ENCODE results near the gene LCOR.
A peak's percentile ranks its signal among the peaks of the same experiment; 100 is the strongest.

LCOR gene

DNA sequence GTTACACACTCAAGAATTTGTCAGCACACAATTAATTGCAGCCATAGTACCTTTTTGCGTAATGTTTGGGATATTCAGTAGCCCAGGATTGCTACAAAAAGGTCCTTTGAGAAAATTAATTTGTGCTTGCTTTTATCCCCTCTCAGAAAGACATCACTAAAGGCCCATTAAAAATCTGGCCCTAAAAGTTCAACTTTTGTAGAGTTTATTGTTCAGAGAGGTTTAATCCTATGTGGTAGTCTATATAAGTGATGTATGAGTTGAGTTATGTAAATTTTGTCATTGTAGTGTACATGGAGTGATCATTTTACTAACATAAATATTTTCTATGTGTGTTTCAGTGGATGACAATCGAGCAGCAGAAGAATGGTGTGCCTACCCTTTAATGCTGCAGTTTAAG is 126.0 kb downstream of the LCOR start:
- TF ChIP-seq, protein P1, sequence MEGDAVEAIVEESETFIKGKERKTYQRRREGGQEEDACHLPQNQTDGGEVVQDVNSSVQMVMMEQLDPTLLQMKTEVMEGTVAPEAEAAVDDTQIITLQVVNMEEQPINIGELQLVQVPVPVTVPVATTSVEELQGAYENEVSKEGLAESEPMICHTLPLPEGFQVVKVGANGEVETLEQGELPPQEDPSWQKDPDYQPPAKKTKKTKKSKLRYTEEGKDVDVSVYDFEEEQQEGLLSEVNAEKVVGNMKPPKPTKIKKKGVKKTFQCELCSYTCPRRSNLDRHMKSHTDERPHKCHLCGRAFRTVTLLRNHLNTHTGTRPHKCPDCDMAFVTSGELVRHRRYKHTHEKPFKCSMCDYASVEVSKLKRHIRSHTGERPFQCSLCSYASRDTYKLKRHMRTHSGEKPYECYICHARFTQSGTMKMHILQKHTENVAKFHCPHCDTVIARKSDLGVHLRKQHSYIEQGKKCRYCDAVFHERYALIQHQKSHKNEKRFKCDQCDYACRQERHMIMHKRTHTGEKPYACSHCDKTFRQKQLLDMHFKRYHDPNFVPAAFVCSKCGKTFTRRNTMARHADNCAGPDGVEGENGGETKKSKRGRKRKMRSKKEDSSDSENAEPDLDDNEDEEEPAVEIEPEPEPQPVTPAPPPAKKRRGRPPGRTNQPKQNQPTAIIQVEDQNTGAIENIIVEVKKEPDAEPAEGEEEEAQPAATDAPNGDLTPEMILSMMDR (IDR thresholded peaks at IDR 0.05; ENCODE audit: insufficient read depth, missing control alignments), result no peak
- no peak for DNase-seq (ENCODE audit: insufficient read length, low spot score)
- no peak for FAIRE-seq

DNA sequence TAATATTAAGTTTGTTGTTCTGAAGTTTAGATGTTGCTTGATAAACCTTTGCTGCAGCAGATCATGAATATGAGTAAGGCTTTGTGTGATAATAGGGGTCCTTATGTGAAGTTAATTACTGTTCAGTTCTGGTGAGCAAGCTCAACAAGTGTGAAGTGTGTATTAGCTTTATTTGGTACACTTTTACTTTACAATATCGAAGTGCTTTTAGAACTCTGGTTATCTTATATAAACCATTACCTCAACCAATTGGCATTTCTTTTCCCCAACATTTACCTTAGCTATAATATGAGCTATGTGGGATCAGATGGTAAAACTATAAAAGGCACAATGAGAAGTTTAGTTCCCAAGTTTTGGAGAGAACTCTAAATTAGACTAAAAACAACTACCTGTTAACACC is 127.6 kb downstream of the LCOR start:
- DNase-seq (ENCODE audit: insufficient read length, low spot score) (no peak), FAIRE-seq (peak; percentile 73)
- TF ChIP-seq, protein P1 (IDR thresholded peaks at IDR 0.05; ENCODE audit: insufficient read depth, missing control alignments), result no peak

DNA sequence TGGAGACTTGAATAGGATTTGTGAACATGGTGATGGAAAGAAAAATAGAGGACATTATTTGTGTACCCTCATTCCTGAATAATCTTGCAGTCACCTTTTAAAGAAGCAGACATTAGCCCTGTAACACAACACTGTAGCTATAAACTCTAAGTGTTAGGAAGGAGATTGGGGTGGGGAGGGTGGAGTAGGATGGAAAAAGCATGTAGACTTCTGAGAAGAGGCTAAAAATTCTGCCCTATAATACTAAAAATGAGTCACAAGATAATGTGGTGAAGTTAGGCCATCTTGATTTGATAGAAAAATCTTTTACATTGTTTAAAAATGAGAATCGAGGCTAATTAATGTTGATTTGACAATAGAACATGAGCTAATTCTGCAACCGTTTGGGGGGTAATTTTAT is 128.8 kb downstream of the LCOR start:
- no peak for DNase-seq (ENCODE audit: insufficient read length, low spot score)
- no peak for FAIRE-seq
- TF ChIP-seq, protein P1 (IDR thresholded peaks at IDR 0.05; ENCODE audit: insufficient read depth, missing control alignments), result no peak

DNA sequence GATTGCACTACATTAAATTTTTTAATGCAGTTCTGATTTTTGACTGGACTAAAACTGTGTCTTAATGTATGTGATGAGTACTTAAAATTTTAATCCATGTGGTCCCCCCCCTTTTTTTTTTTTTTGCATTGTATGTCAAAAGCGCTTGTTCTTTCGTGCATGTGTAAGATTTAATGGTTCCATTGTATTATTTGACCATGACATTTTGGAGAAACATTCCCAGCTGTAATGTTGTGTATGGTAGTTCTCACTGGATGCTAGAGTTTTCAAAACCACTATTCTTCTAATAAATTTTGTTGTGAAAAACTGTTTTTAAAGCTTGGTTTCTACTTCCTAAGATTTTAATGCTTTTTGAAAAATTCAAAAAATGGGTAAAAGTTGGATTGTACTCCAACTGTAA is 132.0 kb downstream of the LCOR start:
- FAIRE-seq (no peak), DNase-seq (ENCODE audit: insufficient read length, low spot score) (no peak)
- TF ChIP-seq, protein P1 (IDR thresholded peaks at IDR 0.05; ENCODE audit: insufficient read depth, missing control alignments), result no peak

DNA sequence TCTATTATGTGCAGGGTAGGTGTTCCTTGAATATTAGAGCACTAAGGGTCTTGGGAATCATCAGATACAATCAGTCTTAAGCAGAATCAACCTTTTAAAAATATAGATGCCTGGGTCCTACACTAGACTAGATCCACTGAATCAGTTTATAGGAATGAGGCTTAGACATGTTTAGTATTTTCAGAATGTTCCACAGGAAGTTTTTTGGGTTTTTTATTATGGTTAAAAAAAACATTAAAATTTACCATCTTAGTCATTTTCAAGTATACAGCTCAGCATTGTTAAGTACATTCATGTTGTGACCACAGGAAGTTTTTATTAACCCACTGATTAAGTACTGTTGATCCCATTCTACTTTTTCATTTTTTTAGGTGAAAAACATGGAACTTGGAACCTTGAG is 135.7 kb downstream of the LCOR start:
- TF ChIP-seq, protein P1 (IDR thresholded peaks at IDR 0.05; ENCODE audit: insufficient read depth, missing control alignments), result no peak
- no peak for FAIRE-seq
- DNase-seq (ENCODE audit: insufficient read length, low spot score), result no peak

DNA sequence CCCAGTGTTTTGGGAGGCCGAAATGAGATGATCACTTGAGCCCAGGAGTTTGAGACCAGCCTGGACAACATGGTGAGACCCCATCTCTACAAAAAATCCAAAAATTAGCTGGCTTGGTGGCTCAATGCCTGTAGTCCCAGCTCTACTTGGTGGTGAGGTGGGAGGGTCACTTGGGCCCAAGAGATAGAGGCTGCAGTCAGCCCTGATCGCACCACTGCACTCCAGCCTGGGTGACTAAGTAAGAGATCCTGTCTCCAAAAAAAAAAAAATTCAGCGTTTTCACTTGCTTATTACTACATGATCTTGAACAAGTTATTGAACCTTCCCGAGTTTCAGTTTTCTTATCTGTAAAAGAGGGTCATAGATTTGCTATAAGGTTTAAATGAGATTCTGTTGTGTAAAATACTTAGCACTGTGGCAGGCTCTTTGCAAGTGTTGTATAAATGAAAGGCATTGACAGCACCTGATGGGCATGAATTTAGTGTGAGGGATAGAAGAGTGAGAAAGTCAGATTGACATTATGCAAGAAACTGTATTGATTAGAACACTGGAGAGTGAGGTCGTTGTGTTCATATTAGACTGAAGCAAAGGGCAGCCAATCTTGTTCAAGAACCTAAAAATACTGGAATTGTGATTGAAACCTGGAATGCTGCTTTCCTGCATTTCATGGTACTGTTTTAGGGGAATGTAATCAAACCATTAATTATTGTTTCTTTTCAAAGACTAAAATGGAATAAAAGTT is 136.8 kb downstream of the LCOR start:
- DNase-seq (ENCODE audit: insufficient read length, low spot score) (no peak), FAIRE-seq (no peak)
- TF ChIP-seq, protein P1 (IDR thresholded peaks at IDR 0.05; ENCODE audit: insufficient read depth, missing control alignments), result no peak

DNA sequence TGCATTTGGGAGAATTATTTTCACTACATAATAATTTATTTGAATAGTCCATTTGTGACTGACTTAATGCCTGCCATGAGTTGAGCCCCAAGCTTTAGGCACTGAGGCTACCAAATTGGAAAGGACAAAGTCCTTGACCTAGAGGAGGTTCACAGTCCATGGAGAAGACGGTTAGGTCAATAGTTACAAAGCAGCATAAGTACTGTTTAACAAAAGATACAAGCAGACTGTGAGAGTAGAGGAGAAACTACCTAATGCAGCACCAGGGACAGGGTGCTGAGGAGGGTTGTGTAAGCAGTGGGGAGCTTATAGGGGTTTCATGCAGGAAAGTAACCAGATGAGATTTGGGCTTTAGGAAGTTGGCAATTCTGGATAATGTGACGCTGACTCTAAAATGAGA is 139.2 kb downstream of the LCOR start:
- DNase-seq (ENCODE audit: insufficient read length, low spot score), result no peak
- FAIRE-seq, result no peak
- TF ChIP-seq, protein P1 (IDR thresholded peaks at IDR 0.05; ENCODE audit: insufficient read depth, missing control alignments), result no peak

Data from D721Med (cell line).